HS-27A (cell line): ENCODE results near the gene NUP62.

Experiments
- DNase-seq: peaks from one replicate; pipeline ENCODE4 v3.0.0-alpha.2; 2012; ENCODE audit warnings: low read depth, missing footprints

Gene NUP62

GRCh38 chr19:49896863-49897621 lies 32.3 kb downstream of the NUP62 start, which contains the start of gene IL4I1:
Gene IL4I1 (minus strand): TSS chr19:49896887. CDS start chr19:49896160, 727 bp downstream.
- DNase-seq = no peak

DNA sequence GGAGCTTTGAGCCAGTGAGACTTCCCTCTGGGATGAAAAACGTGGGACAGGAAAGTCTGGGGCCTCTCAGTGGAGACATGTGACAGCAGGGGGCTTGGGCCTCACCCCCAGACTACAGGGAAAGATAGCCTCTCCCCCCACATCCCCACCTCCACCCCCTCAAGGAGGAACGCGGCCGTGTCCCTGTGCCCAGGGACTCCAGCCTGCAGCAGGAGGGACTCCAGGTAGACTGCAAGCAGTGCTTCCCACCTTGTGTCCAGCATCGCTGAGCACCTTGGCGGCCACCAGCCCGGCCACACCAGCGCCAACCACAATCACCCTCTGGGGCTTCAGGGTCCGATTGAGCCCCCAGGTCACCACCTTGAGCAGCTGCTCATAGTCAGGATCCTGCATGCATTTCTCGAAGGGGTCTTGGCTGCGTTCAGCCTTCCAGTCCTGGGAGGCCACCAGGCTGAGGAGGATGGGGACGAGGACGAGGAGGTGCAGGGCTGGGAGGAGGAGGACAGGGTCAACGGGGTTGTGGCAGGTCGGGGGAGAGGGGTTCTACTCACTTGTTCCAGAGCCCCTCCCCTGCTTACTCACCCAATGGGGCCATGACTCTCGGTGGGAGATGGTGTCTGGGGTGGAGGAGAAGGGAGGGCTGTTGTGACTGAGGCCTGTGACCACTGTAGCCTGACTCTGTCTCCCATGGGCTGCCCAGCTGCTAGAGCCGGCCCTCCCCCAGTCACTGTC lies 33.6 kb downstream of the NUP62 start:
- no peak for DNase-seq

DNA sequence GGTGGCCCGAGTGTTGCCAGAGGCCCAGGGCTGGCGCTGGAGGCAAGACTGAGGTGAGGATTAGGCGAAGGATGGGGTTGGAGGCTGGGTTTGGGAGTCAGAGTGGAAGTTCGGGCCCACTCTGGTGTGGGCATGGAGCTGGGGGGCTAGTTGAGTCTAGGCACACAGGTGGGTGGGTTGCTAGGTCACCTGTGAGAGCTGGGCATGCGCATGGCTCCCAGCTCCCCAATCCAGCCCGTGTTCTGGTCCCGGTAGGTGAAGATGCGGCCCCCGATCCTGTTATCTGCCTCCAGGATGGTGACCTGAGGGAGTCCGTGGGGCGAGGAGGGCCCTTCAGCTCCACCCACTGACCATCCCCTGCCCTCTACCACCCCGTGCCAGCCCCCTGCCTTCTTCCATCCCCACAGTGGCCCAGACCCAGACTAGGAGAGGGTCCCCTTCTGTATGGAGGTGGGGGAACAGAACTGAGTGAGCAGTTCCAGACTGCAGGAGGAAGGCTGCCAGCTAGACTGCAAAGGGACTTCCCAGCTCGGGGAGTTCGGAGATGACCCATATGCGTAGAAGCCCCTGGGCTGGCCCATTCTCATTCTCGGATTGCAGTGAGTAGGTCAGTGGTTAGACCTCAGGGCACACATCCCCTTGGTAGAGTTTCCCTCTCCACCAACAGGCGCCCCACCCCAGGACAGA lies 34.3 kb downstream of the NUP62 start:
- DNase-seq = no peak

DNA sequence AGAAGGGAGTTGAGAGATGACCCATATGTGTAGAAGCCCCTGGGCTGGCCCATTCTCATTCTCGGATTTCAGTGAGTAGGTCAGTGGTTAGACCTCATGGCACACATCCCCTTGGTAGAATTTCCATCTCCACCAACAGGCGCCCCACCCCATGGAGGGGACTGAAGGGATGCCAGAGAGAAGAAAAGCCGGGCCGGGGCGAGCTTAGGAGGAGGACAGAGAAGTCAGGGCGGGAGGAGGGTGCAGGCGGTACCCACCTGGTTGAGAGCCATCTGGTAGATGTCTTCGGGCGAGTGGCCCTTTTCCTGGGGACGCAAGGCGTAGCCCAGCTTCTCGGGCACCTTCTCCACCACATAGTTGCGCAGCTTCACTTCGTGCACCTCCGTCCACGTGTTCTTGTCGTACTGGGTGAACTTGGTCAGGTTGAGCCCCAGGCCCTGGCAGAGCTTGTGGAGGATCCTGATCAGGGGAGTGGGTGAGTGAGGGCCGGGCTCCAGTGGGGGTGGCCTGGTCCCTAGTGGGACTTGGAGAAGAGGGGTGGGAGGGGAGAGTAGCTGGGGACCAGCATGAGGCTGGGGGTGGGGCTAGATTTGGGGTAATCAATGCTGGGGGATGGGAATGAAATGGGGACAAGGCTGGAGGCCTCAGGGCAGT lies 35.2 kb downstream of the NUP62 start:
- DNase-seq = no peak

GRCh38 chr19:49892716-49893115 lies 36.6 kb downstream of the NUP62 start:
- DNase-seq = no peak

- no peak for DNase-seq
These were observed 37.9 kb downstream of the NUP62 start for GRCh38 chr19:49891393-49891792.

DNA sequence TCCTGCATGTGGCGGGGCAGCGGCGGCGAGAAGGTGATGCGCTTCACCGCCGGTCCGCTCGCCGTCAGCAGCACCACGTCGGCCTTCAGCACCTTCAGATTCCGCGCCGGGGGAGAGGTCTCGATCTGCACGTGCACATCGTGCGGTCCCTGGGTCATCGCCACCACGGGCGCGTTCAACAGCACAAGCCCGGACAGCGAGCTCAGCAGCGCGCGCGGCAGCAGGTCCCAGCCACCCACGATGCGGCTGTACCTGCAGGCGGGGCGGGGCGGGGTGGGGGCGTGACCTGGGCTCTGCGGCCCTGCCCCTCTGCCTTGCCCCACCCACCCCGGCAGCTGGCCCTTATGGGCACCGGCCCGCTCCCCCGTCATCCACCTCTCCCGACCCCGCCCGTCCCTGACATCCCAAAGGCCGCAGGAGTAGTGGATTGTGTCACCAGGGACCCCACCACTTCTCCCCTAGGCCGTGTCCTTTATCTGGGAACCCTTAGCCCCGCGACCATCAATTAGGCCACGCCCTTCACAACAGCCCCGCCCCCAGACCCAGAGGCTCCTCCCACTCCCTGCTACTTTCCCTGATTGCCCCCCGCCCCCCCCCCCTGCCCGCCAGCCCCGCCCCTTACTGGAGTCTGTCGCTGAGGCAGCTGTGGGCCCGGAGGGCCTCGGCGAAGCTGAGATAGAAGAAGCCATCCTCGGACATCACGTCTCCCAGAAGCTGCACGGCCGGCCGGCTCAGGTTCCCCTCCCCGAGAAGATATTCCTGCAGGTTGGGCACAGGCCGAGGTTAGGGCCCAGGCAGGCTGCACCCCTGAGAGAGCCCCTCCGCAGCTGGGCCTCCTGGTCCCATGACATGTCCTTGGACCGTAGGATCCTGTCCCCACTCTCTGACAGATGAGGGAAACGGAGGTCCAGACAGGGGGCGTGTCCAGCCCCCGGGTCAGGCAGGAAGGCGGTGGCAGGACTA lies 38.7 kb downstream of the NUP62 start:
- no peak for DNase-seq

DNA sequence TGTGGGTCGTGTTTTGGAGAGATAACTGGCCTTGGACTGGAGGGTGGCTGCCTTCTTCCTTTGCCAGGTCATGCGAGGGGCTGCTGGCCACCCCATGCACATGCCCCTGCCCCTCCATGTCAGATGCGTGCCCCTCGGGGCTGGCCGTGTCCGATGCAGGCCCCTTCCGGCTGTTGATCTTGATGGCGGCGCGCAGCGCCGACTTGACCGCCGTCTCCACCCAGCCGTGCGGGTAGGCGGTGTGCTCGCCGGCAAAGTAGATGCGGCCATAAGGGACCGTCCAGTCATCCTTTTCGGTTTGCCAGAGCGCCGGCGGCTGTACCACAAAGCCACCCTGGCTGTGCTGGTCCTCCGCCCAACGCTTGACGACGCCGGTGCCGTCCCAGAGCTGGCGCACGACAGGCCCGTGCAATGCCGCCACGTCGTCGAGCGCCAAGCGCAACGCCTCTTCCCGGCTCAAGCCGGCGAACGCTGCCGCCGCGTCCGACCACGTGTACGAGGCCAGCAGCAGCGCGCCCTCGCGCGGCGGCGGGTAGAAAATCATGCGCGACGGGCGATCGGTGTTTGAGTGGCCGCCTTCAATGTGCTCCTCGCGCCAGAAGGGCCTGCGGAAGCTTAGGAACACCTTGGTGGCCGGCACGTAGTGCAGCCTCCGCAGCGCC lies 39.5 kb downstream of the NUP62 start:
- no peak for DNase-seq

GRCh38 chr19:49889038-49889686 lies 40.1 kb downstream of the NUP62 start:
- DNase-seq = no peak

DNA sequence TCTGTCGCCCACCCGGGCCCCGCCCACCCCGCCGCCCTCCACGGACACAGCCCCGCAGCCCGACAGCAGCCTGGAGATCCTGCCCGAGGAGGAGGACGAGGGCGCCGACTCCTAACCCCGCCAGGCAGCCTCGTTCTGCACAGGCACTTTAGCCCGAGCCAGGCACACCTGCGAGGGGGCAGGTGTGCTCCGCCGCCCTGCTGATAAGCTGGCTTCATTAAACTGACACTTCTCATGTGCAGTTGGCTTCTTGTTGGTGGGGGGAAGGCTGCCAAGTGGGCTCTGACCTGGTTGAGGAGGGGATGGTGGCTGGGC lies 40.8 kb downstream of the NUP62 start:
- no peak for DNase-seq

DNA sequence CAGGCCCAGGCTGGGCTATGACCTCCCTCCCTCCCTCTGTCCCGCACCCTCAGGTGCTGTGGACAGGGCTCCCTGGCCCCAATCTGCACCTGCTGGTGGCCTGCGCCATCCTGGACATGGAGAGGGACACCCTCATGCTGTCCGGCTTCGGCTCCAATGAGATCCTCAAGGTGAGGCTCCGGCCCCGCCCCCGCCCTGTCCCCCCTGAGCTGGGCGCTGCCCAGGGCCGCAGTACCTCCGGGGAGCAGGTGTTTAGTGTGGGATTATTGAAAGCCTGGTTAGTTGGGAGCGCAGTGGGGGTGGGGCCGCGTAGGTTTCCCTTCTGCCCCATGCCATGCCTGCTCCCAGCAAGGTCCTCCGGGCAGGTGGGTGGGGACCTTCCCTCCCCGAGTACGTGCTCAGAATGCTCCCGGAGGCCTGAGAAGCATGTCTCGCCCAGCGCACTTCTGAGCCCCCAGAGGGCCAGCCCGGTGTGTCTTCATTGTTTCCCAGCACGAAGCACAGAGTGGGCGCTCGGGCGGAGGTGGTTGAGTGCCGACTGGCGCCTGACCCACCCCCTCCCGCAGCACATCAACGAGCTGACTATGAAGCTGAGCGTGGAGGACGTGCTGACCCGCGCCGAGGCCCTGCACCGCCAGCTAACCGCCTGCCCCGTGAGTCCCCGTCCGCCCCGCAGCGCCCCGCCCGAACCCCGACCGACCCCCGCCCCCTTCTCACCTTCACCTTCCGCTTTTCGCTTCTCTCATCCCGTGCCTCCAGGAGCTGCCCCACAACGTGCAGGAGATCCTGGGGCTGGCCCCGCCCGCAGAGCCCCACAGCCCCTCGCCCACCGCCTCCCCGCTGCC lies 41.4 kb downstream of the NUP62 start:
- DNase-seq = no peak

DNA sequence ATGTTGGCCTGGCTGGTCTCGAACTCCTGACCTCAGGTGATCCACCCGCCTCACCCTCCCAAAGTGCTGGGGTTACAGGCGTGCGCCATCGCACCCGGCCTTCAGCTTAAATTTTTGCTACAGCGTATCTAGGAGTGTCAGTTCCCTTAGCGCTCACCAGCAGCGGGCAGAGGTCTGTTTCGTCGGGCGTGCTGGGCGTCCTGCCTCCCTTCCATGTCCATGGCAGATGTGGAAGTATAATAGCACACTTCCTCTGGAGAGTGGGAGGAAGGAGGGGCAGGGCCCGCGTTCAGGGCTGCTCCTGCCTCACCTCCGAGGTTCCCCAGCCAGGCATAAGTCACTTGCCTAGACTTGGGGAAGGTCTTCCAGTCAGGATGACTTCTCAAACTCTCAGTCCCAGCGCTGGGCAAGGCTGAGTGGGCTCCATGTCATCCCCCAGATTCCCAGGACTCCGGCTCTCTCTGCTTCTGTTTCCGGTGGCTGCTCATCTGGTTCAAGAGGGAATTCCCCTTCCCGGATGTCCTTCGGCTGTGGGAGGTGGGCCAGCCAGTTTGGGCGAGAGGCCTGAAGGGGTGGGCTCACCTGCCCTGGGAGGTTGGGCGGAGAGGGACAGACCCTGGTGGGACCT lies 42.2 kb downstream of the NUP62 start:
- no peak for DNase-seq

DNA sequence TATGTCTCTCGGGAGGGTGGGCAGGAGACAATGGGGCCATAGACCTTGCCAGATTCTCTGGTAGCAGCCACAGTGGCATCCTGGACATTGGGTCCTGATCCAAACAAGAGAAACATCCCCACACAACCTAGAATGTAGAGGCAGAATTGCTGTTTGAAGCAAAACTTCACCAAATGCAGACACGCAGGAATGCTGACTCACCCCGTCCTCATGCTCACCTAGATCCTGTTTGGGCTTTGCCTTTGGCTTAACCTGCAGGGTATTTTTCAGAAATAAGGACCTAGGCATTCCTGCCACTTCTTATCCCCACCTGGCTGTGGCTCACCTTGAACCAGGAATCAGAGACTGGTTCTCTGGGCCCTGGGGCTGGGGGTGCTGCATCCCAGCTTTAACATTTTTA lies 44.5 kb downstream of the NUP62 start:
- no peak for DNase-seq

GRCh38 chr19:49884109-49884508 lies 45.2 kb downstream of the NUP62 start:
- no peak for DNase-seq

DNA sequence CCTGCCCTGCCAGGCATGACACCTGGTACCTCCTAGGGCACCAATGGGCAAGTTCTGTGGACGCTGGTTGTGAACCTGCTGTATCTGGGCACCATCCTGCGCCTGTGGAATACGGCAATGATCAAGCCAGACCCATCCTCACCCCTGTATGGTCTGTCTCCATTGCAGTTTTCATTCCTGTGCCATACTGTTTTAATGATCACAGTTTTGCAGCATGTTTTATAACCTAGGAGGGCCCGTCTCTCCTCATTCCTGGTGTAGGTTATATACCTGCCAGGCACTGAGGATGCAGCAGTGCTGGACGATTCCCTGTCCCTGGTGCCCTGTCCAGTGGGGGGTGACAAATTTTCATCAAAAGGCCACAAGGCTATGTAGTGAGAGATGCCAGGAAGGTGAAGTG lies 46.2 kb downstream of the NUP62 start:
- DNase-seq = no peak

- DNase-seq = no peak
These were observed 46.7 kb downstream of the NUP62 start for GRCh38 chr19:49882643-49883042.

DNA sequence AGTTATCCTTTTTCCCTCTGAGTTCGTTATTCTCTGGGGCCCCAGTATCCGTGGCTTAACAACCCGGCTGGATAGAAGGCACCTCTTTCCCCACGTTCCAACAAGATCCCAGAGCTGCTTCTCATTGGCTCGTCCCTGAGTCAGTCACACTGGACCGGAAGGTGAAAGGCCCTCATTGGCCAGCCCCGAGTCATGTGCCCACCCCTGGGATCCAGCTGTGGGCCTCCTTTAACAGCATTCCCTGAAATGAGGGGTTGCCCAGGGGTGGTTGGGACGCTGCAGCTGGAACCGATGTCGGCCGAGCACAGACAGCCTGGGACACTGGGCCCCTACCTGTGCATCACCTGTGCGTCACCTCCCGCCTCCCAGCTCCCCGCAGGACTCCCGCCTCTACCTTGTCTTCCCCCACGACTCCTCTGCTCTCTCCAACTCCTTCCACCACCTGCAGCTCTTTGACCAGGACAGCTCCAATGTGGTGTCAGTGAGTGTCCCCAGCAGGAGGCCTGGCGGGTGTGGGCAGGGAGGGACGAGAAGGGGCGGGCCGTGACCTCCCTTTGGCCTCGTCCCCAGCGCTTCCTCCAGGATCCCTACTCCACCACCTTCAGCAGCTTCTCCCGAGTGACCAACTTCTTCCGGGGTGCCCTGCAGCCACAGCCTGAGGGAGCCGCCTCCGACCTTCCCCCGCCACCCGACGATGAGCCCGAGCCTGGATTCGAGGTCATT lies 47.5 kb downstream of the NUP62 start:
- DNase-seq = no peak

GRCh38 chr19:49881186-49881585 lies 48.1 kb downstream of the NUP62 start:
- DNase-seq = no peak
